Activated naive CD4-positive, alpha-beta T cell treated with anti-CD3 and anti-CD28 coated beads, Interleukin-2, amount 50 U/mL, for 72 hours (primary cell): ENCODE measurements around the gene PER1. TPM values are rescaled to one million over a fixed set of nuclear protein-coding genes. Genes with fewer than 3 reads are reported as not detected.
"Not testable (repeated sequence)": the region's sequence is repeated elsewhere in the genome, so short reads cannot be mapped to it uniquely, and the experiment has no call there.

Experiments
- ATAC-seq, 2 donors: fragments of 150-1000 bp; cut with Tn5 transposase; 2 replicates each; pipeline ENCODE4 v1.10.0; 2021; ENCODE audit warnings: mild to moderate bottlenecking in 2 of 2, moderate library complexity in 2 of 2
- DNase-seq, 2 donors: peaks; one replicate each; pipeline ENCODE4 v3.0.0; 2021 to 2022; ENCODE audit warnings: low spot score in 2 of 2
- H3K27ac Mint-ChIP-seq, 2 donors: one replicate each; pipeline ENCODE4 v1.8.0; 2022; ENCODE audit warnings: mild to moderate bottlenecking in 2 of 2, mixed read lengths in 2 of 2
- H3K36me3 Mint-ChIP-seq, 2 donors: one replicate each; pipeline ENCODE4 v1.8.0; 2022; ENCODE audit warnings: mixed read lengths in 2 of 2
- H3K9me3 Mint-ChIP-seq, 2 donors: one replicate each; pipeline ENCODE4 v1.8.0; 2022; ENCODE audit warnings: mixed read lengths in 2 of 2
- total RNA-seq, 2 donors: library from RNA; stranded (reverse); gene quantifications; one replicate each; pipeline ENCODE4 v1.2.3, GENCODE V29; 2022

PER1 gene
- total RNA-seq, 2 donors from 2014 or later = 80.9 to 294 TPM

DNA sequence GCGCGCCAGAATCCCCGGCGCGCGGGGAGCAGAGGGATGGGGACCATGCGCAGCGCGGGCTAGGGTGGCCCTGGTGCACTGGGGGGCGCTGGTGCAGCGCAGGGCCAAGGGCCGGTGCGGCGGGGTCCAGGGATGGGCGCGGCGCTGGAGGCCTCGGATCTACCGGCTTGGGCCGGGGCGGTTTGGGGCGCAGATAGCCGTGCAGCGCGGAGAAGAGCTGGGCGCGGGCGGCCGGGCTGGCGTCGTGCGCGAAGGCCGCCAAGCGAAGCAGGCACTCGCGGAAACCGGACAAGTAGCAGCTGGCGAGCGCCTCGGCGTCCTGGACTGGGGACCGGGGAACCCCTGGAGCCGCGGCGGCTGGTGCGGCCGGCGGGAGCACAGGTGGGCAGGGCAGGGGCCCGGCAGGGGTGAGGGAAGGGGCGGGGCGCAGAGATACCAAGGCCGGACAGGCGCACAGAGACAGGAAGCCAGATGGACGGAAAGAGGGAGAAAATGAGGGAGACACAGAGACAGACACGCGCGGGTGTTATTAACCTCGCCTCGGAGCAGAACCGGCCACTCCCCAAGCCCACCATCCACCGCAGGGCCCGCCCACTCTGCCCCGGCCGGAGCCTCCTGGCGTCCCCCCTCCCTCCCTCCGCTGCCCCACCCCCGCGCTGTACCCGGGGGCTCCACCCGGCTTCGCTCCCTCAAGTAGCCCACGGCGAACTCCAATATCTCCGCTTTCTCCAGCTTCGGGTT lies 30.4 kb downstream of the PER1 start:
- Mint-ChIP-seq H3K27ac (no peak overlapping the region), H3K9me3 (no peaks in the 10 kb centered on the region), H3K36me3 (peaks cover 8 to 15% of the 10 kb centered on the region in 2 donors)
- DNase-seq (peak; percentile 73 to 74), ATAC-seq (peak; percentile 13 to 25)

- DNase-seq (no peak), ATAC-seq (peak in 1 of 2 donors; percentile 0)
- peak overlapping the region; percentile 99 to 100 for H3K27ac Mint-ChIP-seq
- peaks cover 8 to 12% of the 10 kb centered on the region in 2 donors for H3K36me3 Mint-ChIP-seq
- H3K9me3 Mint-ChIP-seq = no peaks in the 10 kb centered on the region
Observed at GRCh38 chr17:8121407-8121680, 30.9 kb downstream of the PER1 start.

DNA sequence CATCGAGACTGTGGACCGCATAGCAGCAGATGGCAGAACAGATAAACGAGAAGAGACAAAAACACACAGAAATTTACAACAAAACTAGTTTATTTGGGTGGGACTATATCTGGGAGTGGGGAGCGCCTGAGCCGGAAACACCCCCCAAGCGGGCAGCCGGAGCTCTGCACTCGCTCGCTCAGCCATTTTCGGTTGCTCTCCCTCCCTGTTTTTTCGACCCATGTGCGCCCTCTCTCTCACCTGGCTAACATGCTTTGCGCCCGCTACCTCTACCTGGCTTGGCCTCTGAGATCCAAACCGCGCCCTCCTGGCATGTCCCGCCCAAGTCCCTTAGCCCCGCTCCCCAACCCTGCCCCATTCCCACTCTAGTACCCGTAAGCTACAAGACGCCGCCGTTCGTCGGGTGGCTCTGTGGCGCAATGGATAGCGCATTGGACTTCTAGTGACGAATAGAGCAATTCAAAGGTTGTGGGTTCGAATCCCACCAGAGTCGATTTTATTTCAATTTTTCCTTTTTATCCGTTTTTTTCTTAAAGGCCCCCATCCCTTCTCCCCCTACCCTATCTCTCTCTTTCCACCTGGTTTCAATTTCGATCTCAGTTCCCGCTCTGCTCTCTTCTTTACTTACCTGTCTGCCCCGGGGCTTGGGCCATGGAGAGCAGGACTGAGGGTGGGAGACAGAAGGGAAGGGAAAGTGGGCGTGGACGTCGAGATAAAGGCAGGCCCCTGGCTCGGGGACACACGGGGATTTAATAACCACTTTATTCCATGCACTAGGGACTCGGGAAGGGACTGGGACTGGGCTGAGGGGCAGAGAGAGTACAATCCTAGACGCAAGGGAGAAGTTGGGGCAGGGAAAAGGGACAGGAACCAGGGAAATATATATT lies 31.4 kb downstream of the PER1 start:
- Mint-ChIP-seq H3K36me3 (peaks cover 3 to 7% of the 10 kb centered on the region in 2 donors), H3K9me3 (no peaks in the 10 kb centered on the region), H3K27ac (peak overlapping the region; percentile 99 to 100)
- ATAC-seq (peak; percentile 10 to 23), DNase-seq (peak; percentile 82 to 89)

DNA sequence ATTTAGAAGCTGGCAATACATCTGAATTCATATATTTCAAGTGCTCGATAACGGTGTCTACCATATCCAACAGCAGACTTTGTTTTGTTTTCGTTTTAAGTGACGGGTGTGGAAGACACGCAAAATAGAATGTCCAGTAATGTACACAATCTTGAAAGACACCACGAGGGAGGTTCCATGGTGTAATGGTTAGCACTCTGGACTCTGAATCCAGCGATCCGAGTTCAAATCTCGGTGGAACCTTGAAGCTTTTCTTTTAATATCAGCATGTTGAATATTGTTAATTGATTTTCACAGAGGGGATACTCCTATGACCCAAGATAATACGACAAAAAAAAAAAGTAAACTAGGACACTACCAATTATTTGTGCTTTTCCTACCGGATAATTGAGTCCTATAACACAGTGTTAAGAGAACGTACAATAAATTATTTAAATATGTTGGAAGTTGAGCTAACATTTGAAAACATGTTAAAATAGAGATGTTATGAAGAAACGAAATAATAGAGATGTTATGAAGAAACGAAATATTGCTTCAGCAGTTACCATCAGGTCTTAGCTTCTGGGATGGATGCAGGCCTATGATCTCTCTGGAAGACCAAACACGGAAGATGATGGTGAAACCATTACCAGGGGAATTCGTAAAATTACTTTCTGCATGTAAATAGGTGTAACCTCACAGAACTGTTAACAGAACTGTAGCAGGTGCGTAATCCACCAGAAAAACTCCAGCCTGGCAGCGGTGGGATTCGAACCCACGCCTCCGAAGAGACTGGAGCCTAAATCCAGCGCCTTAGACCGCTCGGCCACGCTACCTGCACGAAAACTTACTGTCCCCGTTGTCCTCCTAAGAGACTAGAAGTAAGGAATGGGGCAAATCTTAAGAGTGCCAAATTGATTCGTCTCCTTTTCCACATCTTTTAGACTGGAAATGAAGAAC lies 32.4 kb downstream of the PER1 start:
- Mint-ChIP-seq H3K27ac (peak overlapping the region; percentile 99 to 100), H3K9me3 (no peaks in the 10 kb centered on the region), H3K36me3 (peaks cover 0 to 5% of the 10 kb centered on the region in 2 donors)

GRCh38 chr17:8118769-8119580 lies 33.2 kb downstream of the PER1 start:
- H3K9me3 Mint-ChIP-seq = no peaks in the 10 kb centered on the region
- ATAC-seq (peak; percentile 58 to 61), DNase-seq (peak; percentile 86 to 89)
- peak overlapping the region; percentile 99 to 100 for H3K27ac Mint-ChIP-seq
- H3K36me3 Mint-ChIP-seq = no peaks in the 10 kb centered on the region

More for the DNA sequence above, 32.4 kb downstream of the PER1 start:
- ATAC-seq (peak; percentile 42 to 55), DNase-seq (peak; percentile 89 to 97)

DNA sequence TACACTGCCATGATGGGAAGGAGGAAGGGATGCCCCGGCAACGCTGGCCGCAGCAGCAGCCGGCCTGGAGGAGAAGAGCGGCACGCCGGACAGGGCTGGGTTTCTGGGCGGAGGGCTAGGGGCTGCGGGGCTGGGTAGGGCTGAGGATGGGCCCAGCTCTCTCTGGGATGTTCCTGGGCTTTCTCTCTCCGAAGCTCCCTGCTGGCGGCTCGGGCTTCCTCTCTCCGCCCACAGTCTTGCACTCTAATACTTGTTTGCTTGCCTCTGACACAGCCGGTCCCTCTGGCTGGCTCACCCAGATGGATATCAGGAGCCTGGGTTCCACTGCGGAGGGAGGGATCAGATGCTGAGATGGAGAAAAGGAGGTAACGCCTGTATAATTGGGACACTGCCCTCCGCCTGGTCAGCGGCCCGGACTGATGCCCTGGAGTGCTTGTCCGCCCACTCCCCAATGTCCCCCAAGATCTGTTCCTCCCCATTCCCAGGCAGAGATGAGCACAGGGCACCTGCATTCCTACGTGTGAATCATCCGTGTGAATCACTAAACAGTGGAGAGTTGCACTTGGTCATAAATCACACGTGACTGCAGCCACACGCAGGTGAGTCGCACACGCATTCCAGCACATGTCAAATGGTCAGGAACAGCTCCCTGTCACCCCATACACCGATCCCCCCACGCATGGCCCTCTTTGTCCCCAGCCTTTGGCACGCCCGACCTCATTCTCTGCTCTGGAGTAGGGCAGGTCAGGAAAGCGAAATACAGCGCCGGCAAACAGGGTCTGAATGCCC lies 34.0 kb downstream of the PER1 start, which contains the start of gene ALOXE3:
Gene ALOXE3 (minus strand): TSS at position 535 of the 789 bp plus-strand sequence. CDS start 524 bp downstream, at position 11.
- ATAC-seq = peak; percentile 0 to 54
- Mint-ChIP-seq H3K36me3 (no peaks in the 10 kb centered on the region), H3K9me3 (no peaks in the 10 kb centered on the region), H3K27ac (peak within 1 kb of the TSS; percentile 99 to 100)
- peak; percentile 21 to 78 for DNase-seq

- no peak for ATAC-seq
- no peak for DNase-seq
- Mint-ChIP-seq H3K27ac (peak overlapping the region in 1 of 2 donors; percentile 99), H3K36me3 (no peaks in the 10 kb centered on the region), H3K9me3 (no peaks in the 10 kb centered on the region)
Observed at GRCh38 chr17:8117367-8117979, 34.7 kb downstream of the PER1 start.

- DNase-seq (no peak), ATAC-seq (no peak)
- H3K9me3 Mint-ChIP-seq = no peaks in the 10 kb centered on the region
- no peaks in the 10 kb centered on the region for H3K36me3 Mint-ChIP-seq
- no peak overlapping the region for H3K27ac Mint-ChIP-seq
Observed at GRCh38 chr17:8116776-8117175, 35.4 kb downstream of the PER1 start.

GRCh38 chr17:8110907-8111306 lies 41.3 kb downstream of the PER1 start:
- Mint-ChIP-seq H3K9me3 (no peaks in the 10 kb centered on the region), H3K27ac (no peak overlapping the region)

GRCh38 chr17:8110456-8110804 lies 41.8 kb downstream of the PER1 start:
- no peak for ATAC-seq
- no peaks in the 10 kb centered on the region for H3K9me3 Mint-ChIP-seq
- H3K36me3 Mint-ChIP-seq = no peaks in the 10 kb centered on the region
- no peak for DNase-seq
- no peak overlapping the region for H3K27ac Mint-ChIP-seq

More at GRCh38 chr17:8110907-8111306, 41.3 kb downstream of the PER1 start:
- H3K36me3 Mint-ChIP-seq = no peaks in the 10 kb centered on the region
- ATAC-seq (no peak), DNase-seq (no peak)

DNA sequence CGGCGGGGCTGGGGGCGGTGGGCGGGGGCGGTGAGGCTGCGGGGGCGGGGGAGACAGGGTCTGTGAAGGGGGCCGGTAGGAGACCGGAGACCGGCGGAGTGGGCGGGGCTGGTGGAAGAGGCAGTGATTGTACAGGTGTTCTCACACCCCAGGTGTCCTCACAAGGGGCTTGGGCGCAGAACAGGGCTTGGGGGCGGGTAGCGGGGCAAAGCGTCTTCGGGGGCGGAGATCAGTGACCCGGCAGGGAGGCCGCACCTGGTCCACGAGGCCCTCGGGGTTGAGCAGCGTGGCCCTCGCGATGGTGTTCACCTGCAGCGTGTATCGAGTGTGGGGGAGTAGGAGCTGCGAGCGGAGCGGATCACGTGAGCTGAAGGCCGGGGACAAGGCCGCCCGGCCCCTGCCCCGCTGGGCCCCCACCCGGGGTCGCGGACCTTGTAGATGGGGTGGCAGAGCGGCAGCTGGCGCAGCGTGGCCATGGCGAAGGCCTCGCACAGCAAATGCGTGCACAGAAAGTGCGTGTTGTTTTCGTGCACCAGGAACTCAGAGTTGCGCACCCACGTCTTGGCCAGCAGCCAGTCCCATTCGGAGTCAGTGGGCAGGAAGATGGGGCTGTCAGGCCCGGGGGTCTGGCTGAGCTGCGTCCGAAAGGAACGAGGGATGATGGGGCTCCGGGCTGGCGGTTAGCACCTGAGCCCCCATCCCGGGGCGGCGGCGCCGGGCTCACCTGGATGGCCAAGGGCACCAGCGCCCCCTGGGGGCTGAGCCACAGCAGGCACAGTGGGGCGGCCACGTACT lies 42.3 kb downstream of the PER1 start:
- Mint-ChIP-seq H3K9me3 (no peaks in the 10 kb centered on the region), H3K36me3 (no peaks in the 10 kb centered on the region), H3K27ac (no peak overlapping the region)
- ATAC-seq (peak; percentile 98), DNase-seq (peak; percentile 77 to 91)

DNA sequence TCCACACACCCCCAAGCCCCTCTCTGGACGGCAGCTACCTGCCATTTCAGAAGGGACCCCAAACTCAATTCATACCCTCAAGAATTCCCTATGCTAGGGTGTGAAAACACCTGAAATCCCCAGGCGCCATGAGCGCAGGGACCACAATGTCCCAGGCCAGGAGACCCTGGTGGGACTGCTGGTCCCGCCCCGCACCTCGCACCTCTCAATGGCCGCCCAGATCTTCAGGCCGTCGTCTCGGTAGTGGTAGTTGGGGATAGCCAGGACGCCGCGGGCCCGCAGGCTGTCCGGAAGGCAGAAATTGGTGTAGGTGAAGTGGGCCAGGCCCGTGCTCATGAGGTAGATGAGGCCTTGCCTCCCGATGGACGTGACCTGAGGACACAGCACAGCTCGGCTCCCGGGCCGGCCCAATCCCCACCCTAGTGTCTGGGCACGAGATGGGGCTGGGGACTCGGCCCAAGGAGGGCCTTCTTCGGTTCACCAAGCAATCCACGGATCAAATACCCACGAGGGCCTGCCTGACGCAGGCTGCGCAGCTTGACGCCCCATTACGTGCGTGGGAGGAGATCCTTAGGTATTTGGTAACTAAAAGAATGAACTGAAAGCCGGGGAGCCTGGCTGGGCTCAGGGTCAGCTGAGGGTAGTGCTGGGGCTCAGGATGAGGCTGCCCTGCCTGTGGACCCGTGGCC lies 43.1 kb downstream of the PER1 start:
- no peak overlapping the region for H3K27ac Mint-ChIP-seq
- ATAC-seq (no peak), DNase-seq (no peak)
- H3K9me3 Mint-ChIP-seq = no peaks in the 10 kb centered on the region
- H3K36me3 Mint-ChIP-seq = no peaks in the 10 kb centered on the region

DNA sequence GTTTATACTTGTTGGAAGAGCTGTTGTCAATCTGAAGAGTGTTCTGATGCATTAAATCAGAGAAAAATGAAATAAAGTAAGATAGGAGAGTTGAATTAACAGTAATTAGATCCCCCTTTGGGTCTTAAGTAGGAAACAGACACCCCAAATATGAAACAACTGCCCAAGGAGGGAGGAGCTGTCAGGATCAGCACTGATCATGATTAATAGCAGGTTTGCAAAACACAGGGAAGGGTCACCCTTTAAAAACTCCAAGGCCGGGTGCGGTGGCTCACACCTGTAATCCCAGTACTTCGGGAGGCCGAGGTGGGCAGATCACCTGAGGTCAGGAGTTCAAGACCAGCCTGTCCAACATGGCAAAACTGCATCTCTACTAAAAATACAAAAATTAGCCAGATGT lies 45.2 kb downstream of the PER1 start:
- H3K27ac Mint-ChIP-seq = not testable (repeated sequence)

More for the DNA sequence above, 45.2 kb downstream of the PER1 start:
- not testable (repeated sequence) for ATAC-seq, DNase-seq, H3K9me3 Mint-ChIP-seq, H3K36me3 Mint-ChIP-seq
